Gastrocnemius medialis (tissue), 4 donors: Measurements from ENCODE around the gene ITPR2. TPM values are rescaled to one million over a fixed set of nuclear protein-coding genes. Genes with fewer than 3 reads are reported as not detected.

Experiments
- ATAC-seq, 2 donors: fragments of 150-250 bp; one replicate each; pipeline ENCODE4 v1.9.1; 2016
- DNase-seq, 2 donors: peaks; one replicate each; pipeline ENCODE4 v3.0.0-alpha.2; 2019
- H3K27ac ChIP-seq, 4 donors: fragments of 200-600 bp; sonication (generic); 1 replicate in 1 of 4; 2 replicates in 3 of 4; pipeline ENCODE4 v1.5.1; 2016 to 2018; ENCODE audit warnings: mild to moderate bottlenecking in 2 of 4, moderate library complexity in 1 of 4
- H3K27me3 ChIP-seq, 3 donors: fragments of 200-600 bp; sonication (generic) in 2 of 3; 1 replicate in 1 of 3; 2 replicates in 2 of 3; pipeline versions ENCODE4 v1.5.1 to v1.6.0; 2016 to 2019; ENCODE audit warnings: mild to moderate bottlenecking in 1 of 3, moderate library complexity in 1 of 3
- H3K36me3 ChIP-seq, 2 donors: fragments of 200-600 bp; sonication (generic) in 1 of 2; one replicate each; pipeline ENCODE4 v1.5.1; 2017 to 2018
- H3K4me1 ChIP-seq, 2 donors: fragments of 200-600 bp; sonication (generic) in 1 of 2; one replicate each; pipeline ENCODE4 v1.5.1; 2016 to 2017; ENCODE audit warnings: mild to moderate bottlenecking in 2 of 2
- H3K4me3 ChIP-seq, 4 donors: fragments of 200-600 bp; sonication (generic) in 3 of 4; 1 replicate in 1 of 4; 2 replicates in 3 of 4; pipeline ENCODE4 v1.5.1; 2016 to 2019; ENCODE audit warnings: mild to moderate bottlenecking in 2 of 4
- H3K9me3 ChIP-seq, 3 donors: fragments of 200-600 bp; sonication (generic) in 2 of 3; 1 replicate in 1 of 3; 2 replicates in 2 of 3; pipeline ENCODE4 v1.5.1; 2016 to 2019
- POLR2A ChIP-seq, 2 donors: fragments of 450-650 bp; IDR thresholded peaks; one replicate each; pipeline ENCODE4 v1.6.1; 2017; ENCODE audit warnings: antibody characterized with exemption in 2 of 2, mild to moderate bottlenecking in 2 of 2, moderate library complexity in 2 of 2
- in situ Hi-C, 4 donors: fragments of 200-750 bp; cut with MboI; loops; one replicate each; pipeline versions ENCODE4 v1.15.0 to v1.8.0; 2017; ENCODE audit warnings: low sequenced_read_pairs in 4 of 4
- intact Hi-C: fragments of 100-400 bp; cut with DNase I; formaldehyde crosslinking; loops from one replicate; pipeline ENCODE4 v1.15.1; 2023; ENCODE audit warnings: low total_unique reads
- total RNA-seq, 4 donors: library from RNA; depleted of rRNA; stranded (reverse); fragments of >200 nt; gene quantifications; one replicate each; pipeline versions ENCODE4 v1.1.0 to v1.2.3, GENCODE V29; 2016
- TF ChIP-seq, protein P1 (sequence below), 5 experiments: fragments of 450-650 bp in 3 of 5; fragments of 200-600 bp in 2 of 5; sonication (generic) in 2 of 5; IDR thresholded peaks in 4 of 5; conservative IDR thresholded peaks in 1 of 5; 1 replicate in 4 of 5; 2 replicates in 1 of 5; pipeline ENCODE4 v1.5.1; 2016 to 2019; ENCODE audit warnings: antibody characterized with exemption in 5 of 5, mild to moderate bottlenecking in 3 of 5, moderate library complexity in 3 of 5

Gene ITPR2
- total RNA-seq, 4 donors from 2014 or later = 3.8 to 23.8 (median 4.1) TPM

DNA sequence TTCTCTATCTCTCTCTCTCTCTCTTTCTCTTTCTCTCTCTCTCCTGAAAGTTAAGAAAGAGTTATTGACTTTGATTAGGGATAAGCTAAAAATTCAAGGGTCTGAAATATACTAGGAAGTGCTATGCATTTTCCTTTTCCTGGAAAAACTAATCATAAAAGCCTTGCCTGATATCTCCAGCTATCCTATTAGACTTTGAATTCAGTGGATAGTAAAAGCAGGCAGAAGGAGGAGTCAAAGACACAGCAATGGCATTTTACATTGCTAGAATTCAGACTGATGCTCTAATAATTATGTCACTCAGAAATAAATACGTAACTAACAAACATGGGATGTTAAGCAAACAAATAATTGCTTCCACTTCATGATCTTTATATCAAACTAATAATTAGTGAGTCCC is 365.6 kb downstream of the ITPR2 start:
- no peaks in the 10 kb centered on the region for H3K36me3 ChIP-seq
- H3K27me3 ChIP-seq = no peaks in the 10 kb centered on the region
- TF ChIP-seq, protein P1, sequence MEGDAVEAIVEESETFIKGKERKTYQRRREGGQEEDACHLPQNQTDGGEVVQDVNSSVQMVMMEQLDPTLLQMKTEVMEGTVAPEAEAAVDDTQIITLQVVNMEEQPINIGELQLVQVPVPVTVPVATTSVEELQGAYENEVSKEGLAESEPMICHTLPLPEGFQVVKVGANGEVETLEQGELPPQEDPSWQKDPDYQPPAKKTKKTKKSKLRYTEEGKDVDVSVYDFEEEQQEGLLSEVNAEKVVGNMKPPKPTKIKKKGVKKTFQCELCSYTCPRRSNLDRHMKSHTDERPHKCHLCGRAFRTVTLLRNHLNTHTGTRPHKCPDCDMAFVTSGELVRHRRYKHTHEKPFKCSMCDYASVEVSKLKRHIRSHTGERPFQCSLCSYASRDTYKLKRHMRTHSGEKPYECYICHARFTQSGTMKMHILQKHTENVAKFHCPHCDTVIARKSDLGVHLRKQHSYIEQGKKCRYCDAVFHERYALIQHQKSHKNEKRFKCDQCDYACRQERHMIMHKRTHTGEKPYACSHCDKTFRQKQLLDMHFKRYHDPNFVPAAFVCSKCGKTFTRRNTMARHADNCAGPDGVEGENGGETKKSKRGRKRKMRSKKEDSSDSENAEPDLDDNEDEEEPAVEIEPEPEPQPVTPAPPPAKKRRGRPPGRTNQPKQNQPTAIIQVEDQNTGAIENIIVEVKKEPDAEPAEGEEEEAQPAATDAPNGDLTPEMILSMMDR (IDR thresholded peaks at IDR 0.05 in 4 of 5, conservative IDR thresholded peaks at IDR 0.05 in 1 of 5) = no peak
- no peak for TF ChIP-seq POLR2A (IDR thresholded peaks at IDR 0.05)
- DNase-seq (no peak), ATAC-seq (no peak)
- in situ Hi-C loops = no loop called here
- no peak overlapping the region for H3K27ac ChIP-seq
- peaks cover 0 to 9% of the 10 kb centered on the region in 2 donors for H3K4me1 ChIP-seq
- no peaks in the 10 kb centered on the region for H3K9me3 ChIP-seq
- no peak overlapping the region for H3K4me3 ChIP-seq
- intact Hi-C loops = no loop called here

DNA sequence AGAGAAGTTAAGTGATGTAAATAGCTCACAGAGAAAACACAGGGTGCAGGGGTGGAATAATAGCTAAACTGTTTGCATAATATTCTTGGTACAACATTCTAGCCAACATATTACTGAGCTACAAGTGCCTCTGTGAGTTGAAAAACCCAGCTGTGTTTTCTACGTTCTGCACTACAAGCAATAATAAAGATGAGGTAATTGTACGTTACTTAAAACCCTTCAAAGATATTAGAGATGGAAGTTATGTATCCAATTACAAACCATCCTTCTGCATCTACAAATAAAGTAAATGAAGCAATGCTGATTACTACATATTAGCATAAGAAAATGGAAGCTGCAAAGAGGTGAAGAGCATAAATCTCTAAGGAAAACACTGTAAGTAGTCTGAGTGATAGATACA is 366.3 kb downstream of the ITPR2 start:
- no peaks in the 10 kb centered on the region for H3K36me3 ChIP-seq
- peaks cover 0 to 9% of the 10 kb centered on the region in 2 donors for H3K4me1 ChIP-seq
- ATAC-seq (no peak), DNase-seq (no peak)
- no peak overlapping the region for H3K27ac ChIP-seq
- no peak overlapping the region for H3K4me3 ChIP-seq
- H3K27me3 ChIP-seq = no peaks in the 10 kb centered on the region
- H3K9me3 ChIP-seq = no peaks in the 10 kb centered on the region
- TF ChIP-seq, protein P1 (IDR thresholded peaks at IDR 0.05 in 4 of 5, conservative IDR thresholded peaks at IDR 0.05 in 1 of 5) = no peak
- TF ChIP-seq POLR2A (IDR thresholded peaks at IDR 0.05) = no peak
- intact Hi-C loops (no loop called here), in situ Hi-C loops (no loop called here)

DNA sequence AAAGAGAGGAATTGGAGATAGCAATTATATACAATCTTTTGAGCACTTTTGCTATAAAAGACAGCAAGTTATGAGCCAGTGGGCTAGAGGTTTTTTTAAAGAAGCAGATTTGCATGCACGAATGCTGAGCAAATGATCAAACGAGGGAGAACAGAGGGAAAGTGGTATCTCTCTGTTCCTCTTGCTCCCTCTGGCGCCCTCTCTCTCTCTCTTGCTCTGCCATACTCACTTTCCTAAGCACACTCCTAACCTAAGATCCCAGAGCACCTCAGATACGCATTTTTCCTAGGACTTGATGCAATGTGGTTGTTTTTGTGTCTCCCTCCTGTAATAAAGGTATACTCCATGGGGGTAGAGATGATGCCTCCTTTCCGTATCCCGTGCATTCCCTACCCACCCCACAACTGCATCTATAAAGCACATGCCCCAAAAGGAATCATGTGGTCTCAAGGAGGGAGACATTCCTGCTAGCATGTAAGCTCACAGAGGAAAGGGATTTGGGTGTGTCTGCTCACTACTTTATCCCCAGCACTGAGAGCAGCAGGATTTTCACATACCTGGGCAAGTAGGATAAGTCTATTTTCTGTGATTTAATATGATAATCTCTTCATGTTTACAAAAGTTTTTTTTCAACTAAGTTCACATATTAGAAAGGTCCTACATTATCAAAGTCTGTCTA is 367.4 kb downstream of the ITPR2 start:
- no peak for ATAC-seq
- TF ChIP-seq, protein P1 (IDR thresholded peaks at IDR 0.05 in 4 of 5, conservative IDR thresholded peaks at IDR 0.05 in 1 of 5) = no peak
- TF ChIP-seq POLR2A (IDR thresholded peaks at IDR 0.05) = no peak
- no peaks in the 10 kb centered on the region for H3K9me3 ChIP-seq
- peaks cover 0 to 9% of the 10 kb centered on the region in 2 donors for H3K4me1 ChIP-seq
- no peak for DNase-seq
- no peak overlapping the region for H3K27ac ChIP-seq
- no peaks in the 10 kb centered on the region for H3K27me3 ChIP-seq
- H3K36me3 ChIP-seq = no peaks in the 10 kb centered on the region
- H3K4me3 ChIP-seq = no peak overlapping the region
- intact Hi-C loops (no loop called here), in situ Hi-C loops (no loop called here)

DNA sequence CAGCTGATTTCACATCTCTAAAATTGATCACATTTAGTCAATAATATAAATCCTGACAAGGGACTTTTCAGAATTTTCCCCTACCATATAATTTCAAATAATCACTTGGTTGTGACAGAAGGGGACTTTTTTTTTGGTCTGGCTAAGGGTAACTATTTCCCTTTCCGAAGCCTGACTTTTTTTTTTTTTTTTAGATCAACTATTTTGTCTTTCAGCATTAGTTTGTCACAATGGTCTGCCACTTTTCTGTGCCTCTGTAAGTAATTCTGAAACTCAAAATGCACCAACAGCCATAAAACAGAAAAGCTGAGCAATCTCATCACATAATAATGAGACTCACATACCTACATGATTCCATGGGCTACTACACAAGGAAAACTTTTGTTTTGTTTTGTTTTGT is 371.2 kb downstream of the ITPR2 start:
- in situ Hi-C loops = no loop called here
- H3K36me3 ChIP-seq = no peaks in the 10 kb centered on the region
- H3K9me3 ChIP-seq = no peaks in the 10 kb centered on the region
- H3K4me3 ChIP-seq = no peak overlapping the region
- no peak overlapping the region for H3K27ac ChIP-seq
- H3K4me1 ChIP-seq = peaks cover 0 to 5% of the 10 kb centered on the region in 2 donors
- TF ChIP-seq, protein P1 (IDR thresholded peaks at IDR 0.05 in 4 of 5, conservative IDR thresholded peaks at IDR 0.05 in 1 of 5) = no peak
- no peak for TF ChIP-seq POLR2A (IDR thresholded peaks at IDR 0.05)
- DNase-seq (no peak), ATAC-seq (no peak)
- intact Hi-C loops = no loop called here
- H3K27me3 ChIP-seq = no peaks in the 10 kb centered on the region

DNA sequence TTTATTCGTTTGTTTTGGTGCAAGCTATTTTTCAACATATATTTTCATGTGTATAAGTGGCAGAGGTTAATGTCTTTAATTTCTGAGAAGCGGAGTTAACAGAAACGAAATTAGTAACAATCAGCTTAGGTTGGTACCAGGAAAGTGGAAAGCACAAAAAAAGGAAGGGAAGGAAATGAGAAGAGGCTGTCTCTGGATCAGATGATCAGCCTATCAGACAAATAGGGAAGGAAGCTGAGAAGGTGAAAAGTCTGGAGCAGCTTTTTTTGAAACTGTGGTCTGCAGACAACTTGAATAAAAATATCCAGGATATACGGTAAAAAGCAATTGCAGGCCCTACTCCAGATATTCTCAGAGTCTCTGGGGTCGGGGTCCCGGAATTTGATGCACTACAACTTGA is 372.6 kb downstream of the ITPR2 start:
- H3K4me1 ChIP-seq = no peaks in the 10 kb centered on the region
- in situ Hi-C loops (no loop called here), intact Hi-C loops (no loop called here)
- H3K4me3 ChIP-seq = no peak overlapping the region
- ATAC-seq = no peak
- TF ChIP-seq, protein P1 (IDR thresholded peaks at IDR 0.05 in 4 of 5, conservative IDR thresholded peaks at IDR 0.05 in 1 of 5) = no peak
- no peak for TF ChIP-seq POLR2A (IDR thresholded peaks at IDR 0.05)
- H3K27me3 ChIP-seq = no peaks in the 10 kb centered on the region
- DNase-seq = no peak
- no peaks in the 10 kb centered on the region for H3K36me3 ChIP-seq
- H3K9me3 ChIP-seq = no peaks in the 10 kb centered on the region
- H3K27ac ChIP-seq = no peak overlapping the region
